ENCODE measurements around the gene CTXN1.
"Not testable (repeated sequence)": the region's sequence is repeated elsewhere in the genome, so short reads cannot be mapped to it uniquely, and the experiment has no call there.

Gene CTXN1

DNA sequence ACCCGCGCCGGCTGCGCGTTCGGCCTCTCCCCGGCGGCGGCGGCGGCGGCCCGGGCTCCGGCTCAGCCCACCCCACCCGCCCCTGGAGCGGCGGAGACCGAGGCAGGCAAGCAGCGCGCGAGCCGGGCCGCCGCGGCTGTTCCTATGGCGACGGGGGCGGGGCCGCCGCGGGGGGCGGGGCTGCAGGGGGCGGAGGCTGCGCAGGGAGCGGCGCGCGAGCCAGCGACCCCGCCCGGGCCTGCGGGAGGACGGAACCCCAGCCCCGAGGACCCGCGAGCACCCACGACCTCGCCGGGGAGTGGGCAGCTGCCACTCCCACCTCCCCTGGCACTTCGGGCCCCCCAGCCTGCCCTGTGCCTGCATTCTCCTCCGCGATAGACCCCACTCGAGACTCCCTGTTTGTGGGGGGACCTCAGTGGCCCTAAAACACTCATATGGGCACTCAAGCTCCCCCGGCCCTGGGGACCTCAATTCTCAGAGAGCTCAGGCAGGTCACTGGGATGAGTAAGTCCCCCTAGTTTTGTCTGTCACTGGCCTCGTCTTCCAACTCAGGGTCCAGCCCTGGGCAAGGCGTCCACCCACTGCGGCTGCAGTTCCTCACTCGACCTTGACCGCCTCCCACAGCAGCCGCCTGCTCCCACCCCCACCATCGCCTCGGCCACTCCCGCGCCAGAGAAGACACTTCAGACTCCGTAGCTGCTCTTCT is at the start of gene CTXN1:
Gene CTXN1, minus strand, starts transcription at position 115 of the 706 bp plus-strand sequence. CDS start 597 bp downstream, outside the sequence.
- DNase-seq: peak; percentile 93

DNA sequence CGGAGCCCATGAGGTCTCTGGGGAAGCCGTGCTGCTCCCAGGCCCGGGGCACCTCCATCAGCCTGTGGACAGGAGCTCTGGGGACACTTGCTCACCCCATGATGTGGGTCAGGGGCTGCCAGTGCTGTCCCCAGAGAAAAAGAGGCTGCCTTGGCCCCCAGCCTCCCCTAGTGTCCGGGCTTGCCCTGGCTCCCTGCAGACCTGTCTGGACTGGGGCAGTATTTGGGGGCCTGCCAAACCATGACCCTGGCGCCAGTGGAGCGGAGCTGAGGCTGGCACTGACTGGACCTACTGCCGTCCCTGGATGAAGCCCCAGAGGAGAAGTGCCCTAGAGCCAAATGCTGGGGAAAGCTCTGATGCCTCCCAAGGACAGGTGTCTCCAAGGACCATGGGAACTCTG is 49.1 kb upstream of the CTXN1 start:
- DNase-seq: no peak

DNA sequence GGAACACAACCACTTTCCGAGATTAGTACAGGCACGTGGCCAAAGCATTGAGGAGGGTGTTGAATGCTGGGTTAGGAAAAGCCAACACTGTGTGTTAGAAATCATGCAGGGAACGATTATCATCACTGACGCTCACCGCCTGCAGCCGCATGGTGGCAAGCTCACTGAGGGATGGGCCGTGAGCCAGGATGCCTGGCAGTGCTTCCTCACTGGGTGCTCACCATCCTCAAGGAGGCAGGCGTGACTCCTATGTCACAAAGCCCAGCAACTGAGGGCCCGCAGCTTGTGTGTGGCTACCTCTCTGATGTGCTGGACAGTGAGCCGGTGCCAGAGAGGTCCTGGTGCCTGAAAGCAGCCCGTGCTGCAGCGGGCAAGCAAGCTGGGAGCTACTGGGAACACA is 47.9 kb upstream of the CTXN1 start:
- no peak for DNase-seq

DNA sequence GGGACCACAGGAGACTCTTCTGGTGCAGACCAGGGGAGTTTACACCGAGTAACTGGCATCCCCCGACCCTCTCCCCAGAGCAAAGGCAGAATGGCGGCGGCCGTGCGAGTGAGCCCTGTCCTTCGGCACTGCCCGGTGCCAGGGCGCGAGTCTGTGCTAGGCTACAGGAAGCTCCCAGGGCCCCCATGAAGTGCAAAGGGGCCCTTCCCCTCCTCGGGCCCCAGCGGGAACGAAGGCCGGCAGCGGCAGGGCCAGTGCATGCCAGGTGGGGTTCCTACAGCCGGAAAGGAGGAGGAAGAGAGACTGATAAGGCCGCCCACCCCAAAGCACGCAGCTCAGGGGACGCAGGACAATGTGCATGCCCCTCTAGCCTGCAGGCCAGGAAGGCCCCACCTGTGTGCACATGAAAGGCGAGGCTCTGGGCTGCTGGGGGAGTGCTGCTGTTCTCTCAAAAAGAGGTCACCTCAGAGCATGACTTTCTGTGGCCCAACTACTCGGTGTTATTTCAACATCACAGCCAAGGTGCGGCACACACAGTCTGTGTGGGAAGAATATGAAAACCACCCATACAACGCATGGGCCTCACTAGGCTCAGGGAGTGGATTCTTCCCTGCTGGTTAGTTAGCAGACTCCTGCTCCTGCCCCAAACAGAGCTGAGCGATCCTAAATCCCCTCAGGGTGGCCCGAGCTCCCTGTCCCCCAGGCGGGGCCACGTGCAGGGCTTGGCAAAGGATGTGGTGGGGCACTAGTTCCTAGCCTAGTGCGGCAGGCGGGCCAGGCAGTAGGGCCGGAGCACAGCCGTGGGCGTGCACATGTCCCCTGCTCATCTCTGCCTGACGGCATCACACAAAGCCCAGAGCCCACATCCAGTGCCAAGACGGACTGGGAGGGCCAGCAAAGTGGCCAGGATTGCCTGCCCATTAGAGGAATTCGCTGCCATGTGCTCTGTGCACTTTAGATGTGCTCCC is 45.9 kb upstream of the CTXN1 start:
- no peak for DNase-seq

DNA sequence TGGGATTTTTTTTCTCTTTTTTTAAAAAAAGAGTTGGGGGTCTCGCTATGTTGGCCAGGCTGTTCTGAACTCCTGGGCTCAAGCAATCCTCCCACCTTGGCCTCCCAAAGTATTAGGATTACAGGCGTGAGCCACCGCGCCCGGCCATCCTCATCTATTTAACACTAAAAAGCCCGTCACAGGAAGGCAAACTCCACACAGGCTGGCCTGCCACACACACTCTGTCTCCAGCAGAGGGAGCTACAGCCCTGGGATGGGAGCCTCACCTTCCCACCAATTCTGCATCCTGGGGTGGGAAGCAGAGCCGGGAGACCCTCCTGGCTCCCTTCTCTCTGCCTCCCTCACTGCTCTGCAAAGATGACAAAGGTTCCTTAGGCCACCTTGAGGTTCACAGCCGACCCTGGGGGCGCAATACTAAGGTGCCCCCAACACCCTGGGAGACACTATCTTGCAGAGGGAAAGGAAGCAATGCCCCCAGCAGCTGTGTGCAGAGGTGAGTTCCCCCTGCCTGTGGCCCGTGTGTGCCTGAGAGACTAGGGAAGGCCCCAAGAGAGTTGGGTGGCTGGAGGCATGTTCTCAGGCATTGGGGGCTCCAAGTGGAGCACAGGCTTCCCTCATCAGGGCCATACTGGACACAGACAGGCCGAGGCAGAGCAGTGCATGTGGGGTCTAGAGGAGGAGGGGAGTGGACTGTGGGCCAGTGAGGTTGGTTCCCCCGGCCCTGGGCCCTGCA is 44.9 kb upstream of the CTXN1 start:
- DNase-seq: no peak

DNA sequence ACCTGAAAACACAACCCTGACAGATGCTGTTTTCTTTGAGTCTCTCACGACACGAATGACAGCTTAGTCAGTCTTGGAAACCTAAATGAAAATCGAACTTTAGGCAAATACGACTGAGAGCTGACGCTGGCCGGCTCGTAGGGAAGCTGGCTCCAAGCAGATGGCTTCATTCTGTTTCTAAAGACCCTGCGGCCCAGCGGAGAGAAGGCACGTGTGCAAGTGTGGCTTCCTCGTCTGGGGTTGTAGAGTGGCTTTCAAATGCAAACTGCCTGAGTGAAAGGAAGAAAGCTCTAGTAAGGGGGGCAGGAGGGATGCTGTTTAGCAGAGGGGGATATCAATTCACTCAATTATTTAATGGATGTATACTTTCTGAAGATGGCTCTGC is 43.6 kb upstream of the CTXN1 start:
- no peak for DNase-seq

DNA sequence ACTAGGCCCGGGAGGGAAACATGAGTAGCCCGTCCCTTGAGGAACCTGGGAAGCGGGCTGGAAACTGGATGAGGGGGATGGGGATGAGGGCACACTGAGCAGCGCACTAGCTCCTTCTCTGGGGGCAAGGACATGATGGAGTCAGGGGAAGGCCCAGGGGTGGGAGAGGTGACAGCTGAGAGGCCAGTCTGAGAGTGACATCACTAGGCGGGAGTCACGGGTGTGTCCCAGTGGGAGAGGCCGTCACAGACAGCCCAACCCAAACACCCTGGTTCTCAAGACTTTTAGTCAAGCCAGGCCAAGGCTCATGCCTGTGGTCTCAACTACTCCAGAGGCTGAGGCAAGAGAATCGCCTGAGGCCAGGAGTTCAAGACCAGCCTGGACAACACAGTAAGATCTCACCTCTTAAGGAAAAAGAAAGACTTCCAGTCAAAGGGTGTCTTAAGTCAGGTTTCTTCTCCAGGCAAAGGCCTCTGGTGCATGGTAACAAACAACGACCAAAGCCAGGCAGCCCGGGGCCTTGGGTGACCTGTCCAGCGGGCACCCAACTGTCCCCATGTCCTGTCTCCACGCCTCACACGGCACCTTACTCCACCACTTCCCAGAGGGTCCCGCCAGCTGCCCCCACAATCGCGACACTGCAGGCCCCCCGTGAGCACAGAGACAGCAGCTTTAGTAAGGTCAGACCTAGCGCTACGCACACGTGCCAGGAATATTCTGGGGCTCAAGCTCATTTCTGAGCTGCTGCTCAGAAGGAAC is 43.0 kb upstream of the CTXN1 start:
- no peak for DNase-seq

DNA sequence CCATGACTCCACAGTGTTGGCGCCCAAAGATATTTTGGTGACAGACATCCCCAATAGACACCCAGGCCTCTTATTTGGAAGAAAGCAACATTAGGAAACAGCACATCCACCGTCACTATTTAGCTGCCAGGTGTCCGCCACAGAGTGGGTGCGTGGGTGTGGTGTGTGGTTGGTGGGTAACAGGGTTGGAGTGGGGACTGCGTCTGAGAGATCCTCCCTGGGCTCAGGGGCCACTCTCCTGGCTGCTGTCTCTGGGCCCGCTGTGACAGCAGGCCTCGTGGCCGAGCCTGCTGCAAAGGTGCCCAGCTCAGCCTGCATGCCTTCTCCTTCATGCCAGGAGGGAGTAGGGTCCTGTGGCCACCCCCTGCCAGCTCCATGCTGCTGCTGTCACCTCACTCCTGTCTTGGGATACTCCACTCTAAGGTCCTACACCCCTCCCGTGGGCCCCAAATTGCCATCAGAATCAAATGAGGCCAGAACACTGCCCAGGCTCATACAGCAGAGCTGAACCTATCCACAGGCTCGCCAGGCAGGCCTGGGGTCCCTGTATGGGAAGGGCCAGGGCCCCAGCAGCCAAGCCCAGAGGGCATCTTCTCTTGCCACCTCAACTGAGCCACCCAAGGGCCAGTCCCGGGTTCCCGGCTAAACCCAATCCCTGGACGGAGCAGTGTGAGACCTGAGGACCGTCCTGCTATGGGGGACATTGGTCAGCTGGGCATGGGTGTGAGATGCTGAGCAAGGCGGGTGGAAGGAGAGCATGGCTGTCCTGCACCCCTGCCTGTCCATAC is 42.3 kb upstream of the CTXN1 start:
- DNase-seq: no peak

DNA sequence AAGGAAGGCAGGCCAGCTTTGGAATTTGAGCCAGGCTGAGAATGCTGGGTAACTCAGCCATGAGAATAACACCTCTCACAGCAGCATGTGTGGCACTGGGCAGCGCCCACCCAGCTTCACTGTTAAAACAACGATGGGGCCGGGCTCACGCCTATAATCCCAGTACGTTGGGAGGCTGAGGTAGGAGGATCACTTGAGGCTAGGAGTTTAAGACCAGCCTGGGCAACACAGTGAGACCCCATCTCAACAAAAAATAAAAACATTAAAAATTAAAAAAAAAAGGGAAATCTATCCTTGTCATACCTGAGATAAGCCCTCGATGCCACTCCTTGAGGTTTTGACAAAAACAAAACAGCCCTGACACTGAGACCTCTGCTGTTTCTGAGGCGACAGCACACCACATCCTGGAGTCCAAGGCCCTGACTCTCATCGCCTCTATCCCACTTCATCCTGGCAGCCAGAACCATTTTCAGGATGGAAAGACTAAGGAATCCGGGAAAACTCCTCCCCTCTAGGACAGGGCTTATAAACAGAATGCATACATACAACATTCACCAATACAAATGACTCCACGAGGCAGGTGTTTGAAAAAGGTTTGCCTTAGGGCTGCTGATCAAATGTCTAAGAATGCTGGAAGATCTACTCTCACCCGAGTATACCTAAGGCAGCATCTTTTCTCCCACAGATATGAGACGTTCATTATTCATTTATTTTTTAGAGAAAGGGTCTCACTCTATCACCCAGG is 40.2 kb upstream of the CTXN1 start:
- no peak for DNase-seq

DNA sequence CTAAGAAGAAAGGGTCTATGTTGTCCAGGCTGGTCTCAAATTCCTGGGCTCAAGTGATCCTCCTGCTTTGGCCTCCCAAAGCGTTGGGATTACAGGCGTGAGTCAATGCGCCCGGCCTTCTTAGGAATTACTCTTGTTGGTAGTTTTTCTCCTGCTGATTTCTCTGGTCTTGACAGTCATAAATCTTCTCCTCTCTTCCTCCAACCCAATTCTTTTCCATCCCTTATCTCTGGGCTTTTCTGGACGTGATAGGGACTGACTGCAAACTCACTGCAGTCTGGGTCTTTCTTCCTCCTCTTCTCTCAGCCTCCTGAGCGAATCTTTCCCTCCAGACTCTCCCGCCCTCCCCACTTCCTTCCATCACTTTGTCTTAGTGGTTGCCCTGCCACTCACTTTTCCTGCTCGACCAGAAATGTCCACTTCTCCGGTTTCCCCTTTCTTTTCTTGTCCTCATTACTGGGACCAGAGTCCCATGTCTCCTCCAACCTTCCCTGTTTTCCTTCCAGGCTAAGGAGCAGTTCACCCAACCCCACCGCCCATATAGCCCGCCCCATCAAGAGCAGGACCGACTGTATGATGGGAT is 39.4 kb upstream of the CTXN1 start:
- DNase-seq: no peak

DNA sequence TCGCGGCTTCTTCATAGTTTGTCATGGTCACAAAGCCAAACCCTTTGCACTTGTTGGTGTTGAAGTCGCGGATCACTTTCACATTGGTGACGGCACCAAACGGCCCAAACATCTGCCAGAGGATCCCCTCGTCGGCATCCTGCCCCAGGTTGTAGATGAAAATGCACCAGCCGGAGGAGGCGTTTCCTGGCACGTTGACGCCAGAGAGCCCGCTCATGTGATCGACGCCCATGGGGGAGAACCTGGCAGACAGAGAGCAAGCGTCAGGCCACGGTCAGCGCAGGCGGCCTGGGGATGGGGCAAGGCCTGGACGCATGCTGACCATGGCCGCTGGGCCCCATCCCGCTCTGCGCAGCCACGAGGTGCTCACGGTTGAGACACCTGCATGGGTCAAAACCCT is 37.6 kb upstream of the CTXN1 start:
- no peak for DNase-seq

DNA sequence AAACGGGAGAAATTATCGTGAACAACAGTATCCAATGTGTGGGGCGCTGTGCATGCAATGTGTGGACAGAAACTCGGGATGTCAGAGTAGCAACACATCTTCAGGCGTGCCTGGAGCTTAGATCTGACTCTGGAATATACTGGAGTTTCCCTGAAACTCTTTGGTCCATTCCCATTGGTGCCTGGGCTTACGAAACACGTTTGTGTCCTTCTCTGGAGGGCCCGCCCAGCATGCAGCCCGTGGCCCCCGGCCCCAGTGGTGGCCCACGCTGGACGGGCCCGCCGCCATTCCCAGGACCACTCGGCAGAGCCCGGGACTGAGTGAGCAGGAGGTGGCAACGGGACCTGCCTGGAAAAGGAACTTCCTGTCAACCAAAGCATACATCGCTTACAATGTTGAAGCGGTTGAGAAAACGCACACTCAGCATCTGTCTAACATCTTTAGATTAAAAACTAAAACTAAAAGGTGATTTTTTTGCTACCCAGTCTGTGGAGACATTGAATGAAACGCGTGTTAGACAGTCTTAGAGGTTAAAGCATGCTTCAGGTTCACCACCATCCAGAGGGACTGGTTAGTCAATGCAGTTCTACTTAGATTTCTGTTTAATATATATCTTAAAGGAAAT is 36.8 kb upstream of the CTXN1 start:
- no peak for DNase-seq

DNA sequence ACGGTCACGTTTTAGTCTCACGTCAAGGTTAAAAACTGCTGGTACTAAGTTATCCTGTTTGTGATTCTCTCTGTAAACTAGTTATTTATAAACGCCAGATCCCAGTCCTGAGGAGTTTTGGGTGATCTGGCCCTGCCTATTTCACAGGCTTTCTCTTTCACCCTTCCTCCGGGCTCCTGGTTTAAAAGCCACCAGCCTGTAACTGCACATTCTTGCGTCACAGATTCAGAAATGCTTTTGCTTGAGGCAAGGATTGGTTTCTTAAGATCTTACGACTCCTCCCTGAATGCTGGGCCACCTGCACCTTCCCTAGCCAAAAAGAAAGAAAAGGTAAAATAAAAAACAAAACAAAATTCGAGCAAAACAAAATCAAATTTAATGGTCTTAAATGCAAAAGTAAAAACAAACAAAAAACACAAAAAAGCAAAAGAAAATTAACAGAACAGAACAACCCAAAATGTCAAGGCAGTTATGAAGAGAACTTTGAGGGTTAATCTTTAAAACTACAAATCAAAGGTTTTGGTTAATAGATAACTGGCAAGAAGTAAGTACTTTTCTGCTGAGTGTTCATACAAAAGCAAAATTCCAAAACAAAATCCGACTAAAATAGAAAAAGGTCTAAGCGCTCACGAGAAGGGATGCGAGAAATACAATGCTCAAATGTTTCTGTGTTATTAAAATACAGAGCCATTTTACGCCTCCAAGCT is 36.1 kb upstream of the CTXN1 start:
- DNase-seq: no peak

DNA sequence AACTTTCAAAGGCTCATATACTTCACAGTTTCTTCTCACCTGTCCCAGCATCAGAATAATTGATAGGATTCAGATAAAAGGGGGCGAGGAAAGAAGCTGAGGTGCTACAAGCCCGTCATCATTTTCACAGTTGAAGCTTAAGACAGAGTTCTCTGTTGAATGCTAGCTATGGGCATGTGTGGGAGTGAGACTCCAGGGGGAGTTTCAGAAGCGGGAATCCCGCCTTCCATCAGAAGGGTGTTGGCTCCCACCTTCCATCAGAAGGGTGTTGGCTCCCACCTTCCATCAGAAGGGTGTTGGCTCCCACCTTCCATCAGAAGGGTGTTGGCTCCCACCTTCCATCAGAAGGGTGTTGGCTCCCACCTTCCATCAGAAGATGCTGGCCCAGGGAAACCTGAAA is 35.1 kb upstream of the CTXN1 start:
- DNase-seq: not testable (repeated sequence)

DNA sequence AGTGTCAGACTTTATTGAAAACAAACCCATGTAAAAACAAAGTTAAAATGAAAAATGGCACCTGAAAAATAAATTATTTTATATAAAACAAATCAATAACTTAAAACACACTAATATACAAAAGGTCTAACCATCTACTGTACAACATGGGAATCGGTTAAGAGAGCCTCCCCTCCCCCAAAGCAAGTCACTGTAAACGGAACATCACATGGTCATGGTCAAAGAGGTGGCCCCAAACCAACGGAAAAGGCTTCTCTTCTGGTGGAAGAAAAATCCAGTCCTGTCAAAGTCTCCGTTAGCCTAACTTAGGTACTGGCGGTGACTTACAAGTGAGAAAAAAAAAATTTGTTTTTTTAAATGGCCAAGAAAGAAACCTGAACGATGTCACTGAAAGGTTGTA is 33.3 kb upstream of the CTXN1 start:
- no peak for DNase-seq

DNA sequence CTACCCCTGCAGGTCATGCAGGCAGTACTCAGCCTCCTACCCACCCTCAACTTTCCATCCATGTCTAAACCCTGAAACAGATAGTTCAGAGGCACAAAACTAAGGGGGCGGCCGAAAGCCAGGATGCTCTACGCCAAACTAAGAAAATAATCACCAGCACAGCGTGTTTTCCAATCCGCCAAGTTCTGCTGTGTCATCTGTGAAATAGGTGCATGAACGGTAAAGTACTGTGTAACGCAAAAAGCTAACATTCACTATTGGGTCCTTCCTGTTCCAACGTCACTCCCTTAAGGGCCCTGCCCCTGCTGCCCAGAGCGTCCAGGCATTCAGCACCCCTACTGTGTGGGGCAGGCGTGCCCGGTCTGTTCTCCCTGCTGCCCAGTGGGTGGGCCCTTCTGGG is 29.8 kb upstream of the CTXN1 start:
- DNase-seq: no peak

DNA sequence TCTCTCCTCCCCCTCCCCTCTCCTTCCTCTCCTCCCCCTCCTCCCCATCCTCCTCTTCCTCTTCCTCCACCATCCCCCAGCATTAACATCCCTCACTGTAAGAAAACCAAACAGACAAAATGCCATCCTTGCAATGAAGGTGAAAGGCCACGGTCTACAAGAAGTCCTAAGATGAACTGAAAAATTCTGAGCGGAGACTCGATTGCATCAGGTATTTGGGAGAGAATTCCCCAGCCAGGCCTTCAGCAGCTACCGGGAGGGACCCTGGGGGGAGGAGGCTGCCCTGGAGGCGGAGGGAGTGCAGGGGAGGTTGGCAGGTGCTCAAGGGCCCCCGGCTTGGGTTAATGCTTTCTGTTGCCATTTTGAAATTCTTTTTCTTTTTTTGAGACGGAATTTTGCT is 27.6 kb upstream of the CTXN1 start:
- no peak for DNase-seq

DNA sequence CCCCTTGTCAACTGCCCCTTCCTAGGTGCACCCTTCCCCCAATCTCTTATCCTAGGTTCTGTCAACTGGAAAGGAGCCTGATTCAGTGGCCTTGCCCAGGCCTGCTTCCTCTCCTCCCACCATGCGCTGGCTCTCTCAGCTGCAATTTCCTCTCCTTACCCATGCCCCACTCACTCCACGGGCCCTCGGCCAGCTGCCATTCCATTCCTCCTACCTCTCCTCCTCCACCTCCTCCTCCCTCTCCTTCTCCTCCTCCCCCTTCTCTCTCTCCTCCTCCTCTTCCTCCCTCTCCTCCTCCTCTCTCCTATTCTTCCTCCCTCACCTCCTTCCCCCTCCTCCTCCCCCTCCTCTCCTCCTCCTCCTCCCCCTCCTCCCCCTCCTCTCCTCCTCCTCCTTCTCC is 27.1 kb upstream of the CTXN1 start:
- DNase-seq: no peak

DNA sequence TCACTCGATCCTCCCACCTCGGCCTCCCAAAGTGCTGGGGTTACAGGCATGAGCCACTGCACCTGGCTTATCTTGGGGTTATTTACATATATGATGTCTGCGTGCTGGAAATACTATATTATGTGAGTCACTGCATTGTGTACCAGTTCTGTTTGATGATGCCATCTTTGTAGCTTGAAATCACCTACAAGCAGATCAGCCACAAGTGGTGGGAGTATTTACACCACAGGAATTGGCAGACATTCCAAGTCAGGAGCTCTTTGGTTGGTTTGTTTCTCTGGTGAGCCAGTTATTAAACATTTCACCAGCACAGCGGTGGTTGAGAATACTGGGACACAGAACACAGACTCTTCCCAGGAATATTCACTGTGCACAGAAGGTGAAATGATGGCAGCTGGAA is 22.0 kb upstream of the CTXN1 start:
- no peak for DNase-seq

All from activated CD8-positive, alpha-beta memory T cell treated with anti-CD3 and anti-CD28 coated beads, Interleukin-2, amount 50 U/mL, for 48 hours (primary cell).